ENCODE data around the gene KTI12.
A peak's percentile ranks its signal among the peaks of the same experiment; 100 is the strongest.
"Not testable (repeated sequence)": the region's sequence is repeated elsewhere in the genome, so short reads cannot be mapped to it uniquely, and the experiment has no call there.

The KTI12 gene

GRCh38 chr1:52037402-52037814 lies 3.8 kb upstream of the KTI12 start:
- no peak for DNase-seq

- DNase-seq: no peak
Observed at GRCh38 chr1:52034050-52034384, 407 bp upstream of the KTI12 start.

- peak in 1 of 2 experiments; percentile 25 for DNase-seq
Observed at GRCh38 chr1:52032785-52033131, 852 bp downstream of the KTI12 start.

- no peak for DNase-seq
Observed at GRCh38 chr1:52032124-52032784, 1.4 kb downstream of the KTI12 start.

- not testable (repeated sequence) for DNase-seq
Observed at GRCh38 chr1:52028839-52029238, 4.8 kb downstream of the KTI12 start.

GRCh38 chr1:52028328-52028727 lies 5.3 kb downstream of the KTI12 start:
- DNase-seq: no peak

- DNase-seq: no peak
Observed at GRCh38 chr1:52026278-52026677, 7.3 kb downstream of the KTI12 start.

GRCh38 chr1:52022133-52022532 lies 11.5 kb downstream of the KTI12 start:
- no peak for DNase-seq

GRCh38 chr1:52008071-52008809 lies 25.4 kb downstream of the KTI12 start:
- no peak for DNase-seq

GRCh38 chr1:52007215-52008002 lies 26.2 kb downstream of the KTI12 start:
- no peak for DNase-seq

- not testable (repeated sequence) for DNase-seq
Observed at GRCh38 chr1:52006081-52006553, 27.5 kb downstream of the KTI12 start.

- not testable (repeated sequence) for DNase-seq
Observed at GRCh38 chr1:52005548-52005947, 28.1 kb downstream of the KTI12 start.

GRCh38 chr1:52003877-52004276 lies 29.7 kb downstream of the KTI12 start:
- DNase-seq: no peak

GRCh38 chr1:52002038-52002917 lies 31.3 kb downstream of the KTI12 start:
- peak; percentile 3 to 23 for DNase-seq

- DNase-seq: no peak
Observed at GRCh38 chr1:51998701-51999100, 34.9 kb downstream of the KTI12 start.

GRCh38 chr1:51997974-51998382 lies 35.6 kb downstream of the KTI12 start:
- no peak for DNase-seq

- DNase-seq: peak; percentile 86 to 88
Observed at GRCh38 chr1:51990478-51990965, 43.1 kb downstream of the KTI12 start, which contains the start of gene RAB3B. Gene RAB3B, minus strand, starts transcription at chr1:51990700. Its CDS starts 13,583 bp downstream, at chr1:51977117.

- DNase-seq: no peak
Observed at GRCh38 chr1:51989582-51990477, 43.8 kb downstream of the KTI12 start.

GRCh38 chr1:51988254-51988653 lies 45.4 kb downstream of the KTI12 start:
- DNase-seq: no peak

- no peak for DNase-seq
Observed at GRCh38 chr1:51986718-51987117, 46.9 kb downstream of the KTI12 start.

- no peak for DNase-seq
Observed at GRCh38 chr1:51982161-51982560, 51.4 kb downstream of the KTI12 start.

Measured in activated CD4-positive, alpha-beta T cell treated with anti-CD3 and anti-CD28 coated beads, Interleukin-2, amount 50 U/mL, for 48 hours (primary cell).